ENCODE measurements around the gene BAIAP2L1. TPM values are rescaled to one million over a fixed set of nuclear protein-coding genes. Genes with fewer than 3 reads are reported as not detected.
A peak's percentile ranks its signal among the peaks of the same experiment; 100 is the strongest.
"Not testable (repeated sequence)": the region's sequence is repeated elsewhere in the genome, so short reads cannot be mapped to it uniquely, and the experiment has no call there.

The BAIAP2L1 gene
- under 1 TPM; 0.33 to 0.61 TPM for total RNA-seq
- polyA plus RNA-seq (2013, experiment 1 of 2): 0.80 TPM
- 1.5 TPM for polyA plus RNA-seq (2013, experiment 2 of 2)
- 0.12 to 6.8 (median 1.4) reads per million in 172 experiments for total RNA-seq

GRCh38 chr7:98400542-98401340 lies at the start of gene BAIAP2L1:
TSS of gene BAIAP2L1 (minus strand) at chr7:98401090. CDS start at chr7:98400852, 238 bp downstream.
- Mint-ChIP-seq H3K4me3 (peak within 1 kb of the TSS; percentile 72), H3K27me3 (peaks cover 24% of the 10 kb centered on the region), H3K9me3 (no peaks in the 10 kb centered on the region), H3K27ac (no peak within 1 kb of the TSS), H3K4me1 (ENCODE audit: low read depth) (peaks cover 7% of the 10 kb centered on the region), H3K36me3 (ENCODE audit: low read depth) (no peaks in the 10 kb centered on the region)
- CTCF ChIA-PET: interaction anchor here (0.7 to 1.7 kb wide), 4 partner anchors 8 to 379 kb away, joined by 3 to 6 read pairs (median 4); no protein-coding TSS in a partner anchor
- Histone ChIP-seq H3K27me3 (ENCODE audit: control insufficient read depth in 1 of 2, insufficient read depth in 2 of 2, low read length in 2 of 2) (peaks cover 0 to 7% of the 10 kb centered on the region in 2 experiments), H3K4me1 (ENCODE audit: insufficient read depth, low read length) (peaks cover 12% of the 10 kb centered on the region), H3K9me3 (ENCODE audit: control insufficient read depth in 1 of 2, insufficient read depth in 1 of 2, low read length in 2 of 2) (peaks cover 0 to 5% of the 10 kb centered on the region in 2 experiments), H3K27ac (ENCODE audit: low read depth in 1 of 2, low read length in 2 of 2) (no peak within 1 kb of the TSS), H3K4me3 (ENCODE audit: low read length) (peak within 1 kb of the TSS; percentile 39), H3K36me3 (ENCODE audit: insufficient read depth, low read length) (no peaks in the 10 kb centered on the region)
- ATAC-seq (ENCODE audit: poor library complexity) (peak; percentile 87), DNase-seq (peak; percentile 63 to 89 (median 80))
- POLR2A ChIA-PET: interaction anchor here (0.7 to 1.4 kb wide), 2 partner anchors 121 to 150 kb away, joined by 3 to 4 read pairs; no protein-coding TSS in a partner anchor
- intact Hi-C loops (cut with DNase I, micrococcal nuclease): loop anchor here in 1 of 2 experiments (2.0 to 5.0 kb wide), 3 partner anchors 118 to 378 kb away; partner anchors contain the start of genes BRI3 and LMTK2
- TF ChIP-seq, protein P1, sequence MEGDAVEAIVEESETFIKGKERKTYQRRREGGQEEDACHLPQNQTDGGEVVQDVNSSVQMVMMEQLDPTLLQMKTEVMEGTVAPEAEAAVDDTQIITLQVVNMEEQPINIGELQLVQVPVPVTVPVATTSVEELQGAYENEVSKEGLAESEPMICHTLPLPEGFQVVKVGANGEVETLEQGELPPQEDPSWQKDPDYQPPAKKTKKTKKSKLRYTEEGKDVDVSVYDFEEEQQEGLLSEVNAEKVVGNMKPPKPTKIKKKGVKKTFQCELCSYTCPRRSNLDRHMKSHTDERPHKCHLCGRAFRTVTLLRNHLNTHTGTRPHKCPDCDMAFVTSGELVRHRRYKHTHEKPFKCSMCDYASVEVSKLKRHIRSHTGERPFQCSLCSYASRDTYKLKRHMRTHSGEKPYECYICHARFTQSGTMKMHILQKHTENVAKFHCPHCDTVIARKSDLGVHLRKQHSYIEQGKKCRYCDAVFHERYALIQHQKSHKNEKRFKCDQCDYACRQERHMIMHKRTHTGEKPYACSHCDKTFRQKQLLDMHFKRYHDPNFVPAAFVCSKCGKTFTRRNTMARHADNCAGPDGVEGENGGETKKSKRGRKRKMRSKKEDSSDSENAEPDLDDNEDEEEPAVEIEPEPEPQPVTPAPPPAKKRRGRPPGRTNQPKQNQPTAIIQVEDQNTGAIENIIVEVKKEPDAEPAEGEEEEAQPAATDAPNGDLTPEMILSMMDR (IDR thresholded peaks at IDR 0.05): no peak

GRCh38 chr7:98448766-98449165 lies 47.9 kb upstream of the BAIAP2L1 start:
- Mint-ChIP-seq H3K27ac (no peak overlapping the region), H3K27me3 (peaks cover 17% of the 10 kb centered on the region), H3K9me3 (no peaks in the 10 kb centered on the region), H3K36me3 (ENCODE audit: low read depth) (no peaks in the 10 kb centered on the region), H3K4me1 (ENCODE audit: low read depth) (no peaks in the 10 kb centered on the region), H3K4me3 (no peak overlapping the region)
- POLR2A ChIA-PET: no interaction called here
- no peaks in the 10 kb centered on the region for H3K36me3 ChIP-seq (ENCODE audit: insufficient read depth, low read length)
- no peaks in the 10 kb centered on the region for H3K4me1 ChIP-seq (ENCODE audit: insufficient read depth, low read length)
- no peak overlapping the region for H3K27ac ChIP-seq (ENCODE audit: low read depth in 1 of 2, low read length in 2 of 2)
- ATAC-seq (ENCODE audit: poor library complexity): no peak
- no peaks in the 10 kb centered on the region for H3K27me3 ChIP-seq (ENCODE audit: control insufficient read depth in 1 of 2, insufficient read depth in 2 of 2, low read length in 2 of 2)
- TF ChIP-seq, protein P1 (IDR thresholded peaks at IDR 0.05): no peak
- H3K9me3 ChIP-seq (ENCODE audit: control insufficient read depth in 1 of 2, insufficient read depth in 1 of 2, low read length in 2 of 2): peaks cover 0 to 9% of the 10 kb centered on the region in 2 experiments
- intact Hi-C loops (cut with DNase I, micrococcal nuclease): no loop called here
- CTCF ChIA-PET: no interaction called here
- H3K4me3 ChIP-seq (ENCODE audit: low read length): no peak overlapping the region
- no peak for DNase-seq

- H3K27ac ChIP-seq (ENCODE audit: low read depth in 1 of 2, low read length in 2 of 2); H3K9me3 ChIP-seq (ENCODE audit: control insufficient read depth in 1 of 2, insufficient read depth in 1 of 2, low read length in 2 of 2); H3K36me3 ChIP-seq (ENCODE audit: insufficient read depth, low read length); intact Hi-C loops (cut with DNase I, micrococcal nuclease); H3K4me1 ChIP-seq (ENCODE audit: insufficient read depth, low read length); H3K4me3 ChIP-seq (ENCODE audit: low read length); POLR2A ChIA-PET; ATAC-seq (ENCODE audit: poor library complexity); H3K36me3 Mint-ChIP-seq (ENCODE audit: low read depth); H3K4me3 Mint-ChIP-seq; H3K4me1 Mint-ChIP-seq (ENCODE audit: low read depth); H3K27me3 ChIP-seq (ENCODE audit: control insufficient read depth in 1 of 2, insufficient read depth in 2 of 2, low read length in 2 of 2); DNase-seq; H3K9me3 Mint-ChIP-seq; H3K27ac Mint-ChIP-seq: not testable (repeated sequence)
- CTCF ChIA-PET: interaction anchor here (0.6 kb wide), 1 partner anchor 36 kb away, joined by 3 read pairs; no protein-coding TSS in a partner anchor
- H3K27me3 Mint-ChIP-seq: peaks cover 14% of the 10 kb centered on the region
These were observed 40.1 kb upstream of the BAIAP2L1 start for GRCh38 chr7:98440992-98441391.

Measured in CD4-positive, alpha-beta T cell (primary cell).